HFFc6 (cell line): ENCODE measurements around the gene COX18. TPM values are rescaled to one million over a fixed set of nuclear protein-coding genes. Genes with fewer than 3 reads are reported as not detected.

Experiments
- DNase-seq: peaks from one replicate; pipeline ENCODE4 v3.0.0-alpha.2; 2018
- H3K27ac Mint-ChIP-seq: 2 replicates; pipeline ENCODE4 v1.8.0; 2020; ENCODE audit warnings: mild to moderate bottlenecking, mixed read lengths
- H3K27me3 Mint-ChIP-seq: 2 replicates; pipeline ENCODE4 v1.8.0; 2021; ENCODE audit warnings: mild to moderate bottlenecking, moderate library complexity, mixed read lengths; ENCODE audit not compliant: insufficient read depth
- H3K36me3 Mint-ChIP-seq: 2 replicates; pipeline ENCODE4 v1.8.0; 2021; ENCODE audit warnings: low read depth, mixed read lengths
- H3K4me1 Mint-ChIP-seq: 2 replicates; pipeline ENCODE4 v1.8.0; 2020; ENCODE audit warnings: low read depth, mixed read lengths
- H3K4me3 Mint-ChIP-seq: 2 replicates; pipeline ENCODE4 v1.8.0; 2020; ENCODE audit warnings: mild to moderate bottlenecking, moderate library complexity, mixed read lengths
- H3K9me3 Mint-ChIP-seq: 2 replicates; pipeline ENCODE4 v1.8.0; 2020; ENCODE audit warnings: mild to moderate bottlenecking, mixed read lengths
- total RNA-seq, 6 experiments: library from RNA; stranded (reverse); fragmentation: NEBNext Ultra II Directional; extraction: Animal tissue kit (Norgen Biotek cat#: 25700); gene quantifications; 2 replicates in 1 of 6; 3 replicates in 5 of 6; pipeline ENCODE4 v1.2.3, GENCODE V29; 2021
- TF ChIP-seq, protein P1 (sequence below): fragments of 200-600 bp; sonication (generic); IDR thresholded peaks from 2 replicates; pipeline ENCODE4 v1.5.0; 2021; ENCODE audit warnings: antibody characterized with exemption, mild to moderate bottlenecking

The COX18 gene
- total RNA-seq, 6 experiments from 2014 or later, result 13.3 to 17.5 (median 14.8) TPM

DNA sequence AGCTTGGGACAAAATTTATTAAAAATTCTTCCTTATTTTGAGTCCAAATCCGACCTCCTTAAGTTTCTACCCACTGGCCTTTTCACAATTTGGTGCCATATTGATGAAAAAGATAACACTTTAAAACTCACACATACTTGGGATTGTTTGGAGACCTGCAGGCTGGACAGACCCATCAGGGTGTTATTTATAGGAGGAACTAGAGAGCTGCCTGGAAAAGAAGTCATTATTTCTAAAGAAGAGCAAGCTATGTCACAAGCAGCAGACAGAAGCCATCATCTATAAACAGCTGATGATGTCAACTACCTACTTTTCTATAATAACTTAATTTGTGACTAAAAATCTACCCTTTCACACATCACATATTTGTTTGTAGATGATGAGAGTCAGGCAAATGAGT lies 56.2 kb downstream of the COX18 start:
- no peak for DNase-seq
- TF ChIP-seq, protein P1, sequence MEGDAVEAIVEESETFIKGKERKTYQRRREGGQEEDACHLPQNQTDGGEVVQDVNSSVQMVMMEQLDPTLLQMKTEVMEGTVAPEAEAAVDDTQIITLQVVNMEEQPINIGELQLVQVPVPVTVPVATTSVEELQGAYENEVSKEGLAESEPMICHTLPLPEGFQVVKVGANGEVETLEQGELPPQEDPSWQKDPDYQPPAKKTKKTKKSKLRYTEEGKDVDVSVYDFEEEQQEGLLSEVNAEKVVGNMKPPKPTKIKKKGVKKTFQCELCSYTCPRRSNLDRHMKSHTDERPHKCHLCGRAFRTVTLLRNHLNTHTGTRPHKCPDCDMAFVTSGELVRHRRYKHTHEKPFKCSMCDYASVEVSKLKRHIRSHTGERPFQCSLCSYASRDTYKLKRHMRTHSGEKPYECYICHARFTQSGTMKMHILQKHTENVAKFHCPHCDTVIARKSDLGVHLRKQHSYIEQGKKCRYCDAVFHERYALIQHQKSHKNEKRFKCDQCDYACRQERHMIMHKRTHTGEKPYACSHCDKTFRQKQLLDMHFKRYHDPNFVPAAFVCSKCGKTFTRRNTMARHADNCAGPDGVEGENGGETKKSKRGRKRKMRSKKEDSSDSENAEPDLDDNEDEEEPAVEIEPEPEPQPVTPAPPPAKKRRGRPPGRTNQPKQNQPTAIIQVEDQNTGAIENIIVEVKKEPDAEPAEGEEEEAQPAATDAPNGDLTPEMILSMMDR, result no peak
- no peak overlapping the region for H3K4me3 Mint-ChIP-seq
- peaks cover 2% of the 10 kb centered on the region for H3K27me3 Mint-ChIP-seq
- peaks cover 5% of the 10 kb centered on the region; the same call in 1 of the 2 replicates for H3K9me3 Mint-ChIP-seq
- no peaks in the 10 kb centered on the region for H3K36me3 Mint-ChIP-seq
- H3K4me1 Mint-ChIP-seq, result no peaks in the 10 kb centered on the region
- no peak overlapping the region for H3K27ac Mint-ChIP-seq

DNA sequence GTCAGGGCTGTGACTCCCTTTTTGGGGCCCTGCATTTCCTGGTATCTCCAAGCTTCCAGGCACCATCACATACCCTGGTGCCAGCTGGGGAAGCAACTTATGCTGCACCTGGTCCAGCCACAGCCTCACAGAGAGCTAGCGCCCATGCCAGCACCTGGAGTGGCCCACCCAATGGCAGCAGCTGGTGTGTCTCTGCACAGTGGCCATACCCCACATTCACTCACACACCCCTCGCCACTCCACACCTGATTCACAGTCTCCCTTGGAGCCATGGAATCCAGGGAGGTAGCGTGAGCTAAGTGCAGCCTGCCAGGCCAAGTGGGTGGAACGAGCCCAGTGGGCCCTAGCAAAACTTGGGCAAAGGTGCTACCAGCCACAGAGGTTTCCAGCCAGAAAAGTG lies 56.8 kb downstream of the COX18 start:
- Mint-ChIP-seq H3K36me3 (no peaks in the 10 kb centered on the region), H3K4me1 (no peaks in the 10 kb centered on the region), H3K9me3 (peaks cover 5% of the 10 kb centered on the region; the same call in 1 of the 2 replicates), H3K27me3 (peaks cover 2% of the 10 kb centered on the region), H3K27ac (no peak overlapping the region), H3K4me3 (no peak overlapping the region)
- TF ChIP-seq, protein P1, result no peak
- no peak for DNase-seq

DNA sequence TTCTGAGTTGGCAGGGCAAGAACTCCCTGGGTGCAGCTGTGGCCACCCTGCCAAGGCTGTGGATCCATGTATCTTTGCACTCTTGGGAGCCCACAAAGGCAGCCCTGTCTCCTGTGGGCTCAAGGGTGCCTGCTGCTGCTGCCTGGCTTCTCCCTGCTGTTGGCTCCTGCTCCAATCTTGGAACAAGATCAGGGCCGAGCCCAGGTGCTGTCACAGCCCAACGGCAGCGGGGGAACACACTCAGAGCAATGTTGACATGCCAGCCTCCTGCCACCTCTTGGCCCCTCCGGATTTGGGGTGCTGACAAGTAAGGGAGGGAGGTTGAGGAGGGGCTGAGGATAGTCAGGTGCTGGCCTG lies 57.9 kb downstream of the COX18 start:
- H3K36me3 Mint-ChIP-seq, result no peaks in the 10 kb centered on the region
- H3K4me3 Mint-ChIP-seq, result no peak overlapping the region
- H3K27ac Mint-ChIP-seq, result no peak overlapping the region
- TF ChIP-seq, protein P1, result no peak
- peaks cover 2% of the 10 kb centered on the region for H3K27me3 Mint-ChIP-seq
- peaks cover 5% of the 10 kb centered on the region; the same call in 1 of the 2 replicates for H3K9me3 Mint-ChIP-seq
- H3K4me1 Mint-ChIP-seq, result no peaks in the 10 kb centered on the region
- no peak for DNase-seq

DNA sequence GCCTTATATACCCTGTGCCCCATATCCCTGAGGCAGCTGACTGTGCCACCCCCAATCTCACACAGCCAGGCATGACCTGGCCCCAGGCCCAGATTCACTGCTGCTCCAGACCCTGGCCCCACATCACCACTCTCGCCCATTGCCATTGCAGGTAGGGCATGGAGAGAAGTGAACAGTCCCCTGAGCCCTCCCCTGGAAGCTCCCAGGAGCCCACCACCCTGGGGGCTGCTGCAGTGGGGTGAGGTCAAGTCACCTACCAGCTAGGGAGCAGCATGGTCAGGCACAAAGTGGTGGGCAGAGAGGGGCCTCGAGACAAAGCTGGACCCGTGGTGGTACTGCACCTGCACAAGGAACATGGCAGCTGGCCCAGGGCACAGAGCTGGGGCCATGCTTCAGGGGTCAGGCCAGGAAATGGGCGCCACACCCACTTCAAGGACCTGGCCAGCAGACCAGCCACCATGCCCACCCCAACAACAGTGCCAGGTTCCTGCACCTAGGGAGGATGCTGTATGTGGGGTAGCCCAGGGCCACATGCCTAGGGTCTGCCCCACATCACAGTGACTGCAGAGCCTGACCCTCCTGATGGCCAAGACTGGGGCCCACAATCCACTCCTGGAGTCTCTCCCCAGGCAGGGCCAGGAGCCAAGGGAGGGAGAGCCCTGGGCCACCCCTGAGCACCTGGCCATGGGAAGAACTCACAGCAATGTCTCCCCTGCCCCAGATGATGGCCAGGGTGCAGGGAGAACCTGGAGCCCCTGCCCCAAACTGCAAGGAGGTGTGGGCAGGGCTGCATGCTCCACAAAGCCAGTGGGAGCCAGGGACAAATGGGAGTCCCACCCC lies 58.5 kb downstream of the COX18 start:
- Mint-ChIP-seq H3K27me3 (peaks cover 2% of the 10 kb centered on the region), H3K4me3 (no peak overlapping the region), H3K4me1 (no peaks in the 10 kb centered on the region), H3K27ac (no peak overlapping the region), H3K36me3 (no peaks in the 10 kb centered on the region), H3K9me3 (peaks cover 5% of the 10 kb centered on the region; the same call in 1 of the 2 replicates)
- no peak for DNase-seq
- TF ChIP-seq, protein P1, result no peak

DNA sequence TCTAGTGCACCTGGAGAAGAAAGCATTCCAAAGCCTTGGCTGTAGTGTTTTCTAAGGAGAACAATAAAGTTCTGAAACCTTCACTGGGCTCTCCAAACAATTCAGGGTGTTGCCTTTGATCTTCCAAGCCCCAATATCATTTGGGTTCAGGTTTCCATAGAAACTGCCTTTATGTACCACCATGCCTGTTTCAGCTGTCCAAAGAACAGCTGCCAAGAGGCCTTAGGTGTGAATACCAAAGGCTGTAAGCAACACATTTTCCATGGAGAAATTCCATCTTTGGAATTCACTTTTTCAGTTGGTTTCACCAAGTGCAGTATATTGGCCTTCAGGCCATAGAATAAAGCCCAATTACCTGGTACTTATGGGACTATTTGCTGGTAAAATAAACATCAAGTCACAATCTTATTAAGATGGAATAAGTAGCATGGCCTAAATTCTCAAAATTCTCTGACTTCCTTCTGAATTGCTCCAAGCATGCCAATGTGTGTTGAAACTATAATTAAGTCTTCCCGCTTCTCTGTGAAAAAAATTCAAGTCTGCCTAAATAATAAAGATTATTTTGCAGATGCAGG lies 61.9 kb downstream of the COX18 start:
- DNase-seq, result no peak
- TF ChIP-seq, protein P1, result no peak
- Mint-ChIP-seq H3K27ac (no peak overlapping the region), H3K36me3 (no peaks in the 10 kb centered on the region), H3K9me3 (peaks cover 5% of the 10 kb centered on the region; the same call in 1 of the 2 replicates), H3K27me3 (peaks cover 4% of the 10 kb centered on the region), H3K4me3 (no peak overlapping the region), H3K4me1 (no peaks in the 10 kb centered on the region)
